HG03175 (cell line): ENCODE data around the gene CCDC172.
"Not testable (repeated sequence)": the region's sequence is repeated elsewhere in the genome, so short reads cannot be mapped to it uniquely, and the experiment has no call there.

Experiments
- ATAC-seq: cut with Tn5 transposase; IDR thresholded peaks from one replicate; pipeline ENCODE4 v1.9.1; 2021; ENCODE audit warnings: mild to moderate bottlenecking, moderate library complexity; ENCODE audit not compliant: unreplicated experiment

CCDC172 gene

GRCh38 chr10:116331815-116332214 lies 7.6 kb downstream of the CCDC172 start:
- ATAC-seq: no peak

DNA sequence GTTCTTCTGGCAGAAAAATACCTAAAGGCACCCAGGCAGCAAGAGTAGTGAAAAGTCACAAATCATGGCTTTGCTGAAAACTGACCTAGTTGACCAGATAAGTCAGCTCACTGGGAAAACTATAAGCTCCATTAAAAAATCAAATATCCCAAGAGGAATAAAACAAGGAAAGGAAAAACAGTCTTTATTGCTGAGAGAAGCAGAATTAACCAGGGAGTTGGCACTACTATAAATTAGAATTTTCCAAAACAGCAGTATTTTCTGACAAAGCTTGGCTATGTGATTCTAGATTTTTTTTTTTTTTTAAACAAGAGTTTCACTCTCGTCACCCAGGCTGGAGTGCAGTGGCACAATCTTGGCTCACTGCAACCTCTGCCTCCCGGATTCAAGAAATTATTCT lies 12.6 kb downstream of the CCDC172 start:
- ATAC-seq: no peak

DNA sequence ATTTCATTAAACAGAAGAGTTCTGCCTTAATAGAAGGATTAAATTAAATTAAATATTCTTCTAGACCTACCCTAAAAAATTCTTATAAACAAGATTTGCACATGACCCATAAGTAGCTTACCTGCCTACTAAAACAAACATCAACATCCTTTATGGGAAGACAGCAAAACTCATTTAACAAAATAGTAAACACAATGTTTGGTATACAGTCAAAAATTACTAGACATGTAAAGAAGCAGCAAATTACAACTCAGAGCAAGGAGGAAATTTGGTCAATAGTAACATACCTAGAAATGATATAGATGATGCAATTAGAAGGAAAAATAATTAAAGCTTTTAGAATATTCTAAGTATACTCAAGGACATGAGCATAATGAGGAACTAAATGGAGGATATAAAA lies 27.9 kb downstream of the CCDC172 start:
- ATAC-seq: no peak

GRCh38 chr10:116353817-116354216 lies 29.6 kb downstream of the CCDC172 start:
- no peak for ATAC-seq

DNA sequence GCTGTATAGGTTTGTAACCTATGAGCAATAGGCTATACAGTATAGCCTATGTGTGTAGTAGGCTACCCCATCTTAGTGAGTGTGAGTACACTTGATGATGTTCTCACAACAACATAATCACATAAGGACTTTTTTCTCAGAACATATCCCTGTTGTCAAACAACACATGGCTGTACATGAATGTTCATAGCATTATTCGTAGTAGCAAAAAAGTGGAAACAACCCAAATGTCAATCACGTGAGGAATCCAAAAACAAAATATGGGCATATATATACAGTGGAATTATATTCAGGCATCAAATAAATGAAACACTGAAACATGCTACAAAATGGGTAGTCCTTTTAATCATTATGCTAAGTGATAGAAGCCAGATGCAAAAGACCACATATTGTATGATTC lies 31.1 kb downstream of the CCDC172 start:
- ATAC-seq: no peak

GRCh38 chr10:116356833-116357232 lies 32.6 kb downstream of the CCDC172 start:
- no peak for ATAC-seq

DNA sequence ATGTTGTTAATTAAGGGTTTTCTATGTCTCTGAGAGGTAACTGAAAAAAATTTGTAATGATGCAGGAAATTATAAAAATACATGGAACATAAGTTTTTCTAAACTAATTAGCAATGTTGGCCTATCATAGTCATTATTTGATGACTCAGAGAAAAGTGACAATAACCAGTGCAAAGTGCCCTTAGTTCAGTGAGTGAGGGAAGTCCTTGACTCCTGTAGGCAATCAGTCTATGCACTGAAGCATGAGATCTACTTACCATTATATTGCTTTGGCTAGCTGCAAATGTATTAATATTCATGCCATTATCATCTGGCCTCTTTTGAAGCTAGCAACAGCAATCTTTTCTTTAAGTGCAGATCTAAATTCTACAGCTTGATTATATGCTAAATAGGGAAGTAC lies 40.6 kb downstream of the CCDC172 start:
- no peak for ATAC-seq

- no peak for ATAC-seq
Measured at GRCh38 chr10:116371737-116372136, 47.5 kb downstream of the CCDC172 start.

- no peak for ATAC-seq
Measured at GRCh38 chr10:116382290-116382689, 58.0 kb downstream of the CCDC172 start.

GRCh38 chr10:116385311-116385710 lies 61.1 kb downstream of the CCDC172 start:
- no peak for ATAC-seq

DNA sequence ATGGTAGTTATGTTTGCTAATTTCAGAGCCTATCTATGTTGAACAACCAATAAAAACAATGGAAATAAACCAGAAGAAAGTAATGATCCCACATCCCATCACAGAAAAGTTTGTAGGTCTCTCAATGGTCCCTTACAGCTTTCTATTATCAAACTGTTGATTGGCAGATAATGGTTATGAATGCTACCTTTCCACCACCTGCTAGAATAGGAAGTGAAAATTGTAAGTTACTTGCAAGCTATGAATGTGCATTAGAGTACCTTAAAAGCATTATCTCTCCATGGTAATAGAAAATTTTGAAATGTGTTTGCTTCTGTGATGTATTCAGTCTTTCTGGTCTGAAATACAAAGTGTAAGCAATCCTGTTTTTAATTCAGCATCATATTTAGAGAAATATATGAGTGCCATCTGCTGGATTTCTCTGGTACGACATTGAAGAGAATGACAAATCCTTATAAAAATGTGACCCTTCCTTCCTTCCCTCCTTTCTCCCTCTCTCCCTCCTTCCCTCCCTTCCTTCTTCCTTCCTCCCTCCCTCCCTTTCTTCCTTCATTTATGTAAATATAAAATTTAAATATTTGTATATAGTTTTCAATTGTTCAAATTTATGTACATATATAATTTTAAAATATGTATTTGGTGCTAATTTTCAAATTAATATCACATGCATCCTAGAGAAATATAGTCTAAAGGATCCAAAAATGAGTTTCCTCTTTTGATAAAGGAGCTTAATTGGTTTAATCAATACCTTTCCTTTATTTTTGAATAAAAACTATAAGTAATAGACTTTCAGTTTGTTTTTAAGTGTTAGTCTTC lies 62.0 kb downstream of the CCDC172 start:
- peak; percentile 60 for ATAC-seq

GRCh38 chr10:116393246-116393831 lies 69.1 kb downstream of the CCDC172 start:
- ATAC-seq: not testable (repeated sequence)

DNA sequence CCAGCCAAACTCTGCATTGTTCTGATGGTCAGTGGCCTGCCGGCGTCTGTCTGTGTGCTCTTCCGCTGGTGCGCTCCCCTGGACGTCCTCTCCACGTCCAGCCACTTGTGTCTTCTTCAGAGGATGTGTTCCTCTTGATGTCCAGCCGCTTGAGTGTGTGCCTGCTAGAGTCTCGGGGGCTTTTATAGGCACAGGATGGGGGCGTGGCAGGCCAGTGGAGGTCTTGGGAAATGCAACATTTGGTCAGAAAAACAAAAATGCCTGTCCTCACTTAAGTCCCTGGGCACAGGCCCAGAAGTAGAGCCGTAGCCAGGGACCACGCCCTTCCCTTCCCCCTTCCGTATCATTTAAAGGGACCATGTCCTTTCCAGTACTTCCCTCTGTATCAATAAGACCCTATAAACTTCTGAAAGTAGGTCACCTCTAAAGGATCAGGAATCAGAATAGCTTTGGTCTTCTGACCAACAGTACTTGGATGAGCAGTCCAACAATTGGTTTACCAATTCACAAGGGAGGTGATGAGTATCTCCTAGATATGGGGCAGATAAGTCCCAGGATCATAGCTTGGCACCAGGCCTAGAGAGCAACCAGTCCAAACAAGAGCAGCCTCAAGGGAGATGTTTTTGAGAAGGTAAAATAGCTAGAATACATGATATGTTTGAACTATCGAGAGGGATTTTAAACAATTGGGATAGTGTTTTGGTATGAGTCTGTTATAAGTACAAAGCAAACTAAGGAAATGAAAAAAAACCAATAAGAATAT lies 71.2 kb downstream of the CCDC172 start:
- ATAC-seq: no peak

DNA sequence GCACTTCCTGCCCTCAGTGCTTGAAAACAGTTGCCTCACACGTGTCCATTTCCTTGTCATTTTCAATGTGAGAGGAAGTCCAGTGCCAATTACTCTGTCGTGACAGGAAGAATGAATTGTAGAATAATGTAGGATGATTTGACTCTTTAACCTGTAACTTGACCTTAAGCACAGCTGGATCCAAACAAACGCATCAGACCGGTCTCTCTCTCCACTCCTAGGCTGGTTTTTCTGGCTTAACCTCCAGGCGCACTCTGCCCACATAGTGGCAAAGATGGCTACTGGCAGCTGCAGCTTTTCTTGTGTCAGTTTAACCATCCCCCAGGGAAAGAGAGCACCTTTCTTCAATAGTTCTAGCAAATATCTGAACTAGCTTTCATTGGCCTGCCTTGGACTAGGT lies 74.0 kb downstream of the CCDC172 start:
- ATAC-seq: no peak

DNA sequence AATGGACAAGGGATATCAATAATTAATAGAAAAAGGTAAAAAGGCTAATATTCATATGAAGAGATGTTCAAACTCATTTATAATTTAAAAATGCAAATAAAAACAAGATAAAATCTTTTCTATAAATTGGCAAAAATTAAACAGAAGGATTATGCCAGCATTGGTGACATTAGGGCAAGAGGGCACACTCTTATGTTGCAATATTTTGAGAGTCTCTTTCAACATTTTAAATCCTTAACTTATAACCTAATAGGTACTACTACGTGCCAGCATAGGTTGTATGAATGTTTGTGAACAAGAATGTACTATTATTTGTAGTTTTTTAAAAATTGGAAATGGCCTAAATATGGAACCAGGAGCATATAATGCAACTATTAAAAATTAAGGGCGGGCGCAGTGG lies 78.6 kb downstream of the CCDC172 start:
- no peak for ATAC-seq

GRCh38 chr10:116403740-116404250 lies 79.5 kb downstream of the CCDC172 start:
- ATAC-seq: no peak

- peak; percentile 69 for ATAC-seq
Measured at GRCh38 chr10:116408719-116409118, 84.5 kb downstream of the CCDC172 start.

DNA sequence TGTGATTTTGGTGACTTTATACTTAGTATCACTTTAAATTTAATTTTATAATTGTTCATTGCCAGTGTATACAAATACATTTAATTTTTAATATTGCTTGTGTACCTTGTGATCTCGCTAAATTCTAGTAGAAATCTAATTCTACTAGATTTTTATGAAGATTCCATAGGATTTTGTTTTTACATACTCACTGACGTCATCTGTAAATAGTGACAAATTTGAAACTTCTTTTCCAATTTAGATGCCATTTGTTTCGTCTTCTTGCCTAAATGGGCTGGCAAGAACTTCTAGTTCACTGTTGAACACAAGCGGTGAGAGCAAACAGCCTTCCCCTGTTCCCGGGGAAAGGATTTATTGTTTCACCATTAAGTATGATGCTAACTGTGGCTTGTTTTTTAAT lies 86.1 kb downstream of the CCDC172 start:
- no peak for ATAC-seq

- ATAC-seq: no peak
Measured at GRCh38 chr10:116417821-116418220, 93.6 kb downstream of the CCDC172 start.

GRCh38 chr10:116418389-116418788 lies 94.1 kb downstream of the CCDC172 start:
- ATAC-seq: no peak

DNA sequence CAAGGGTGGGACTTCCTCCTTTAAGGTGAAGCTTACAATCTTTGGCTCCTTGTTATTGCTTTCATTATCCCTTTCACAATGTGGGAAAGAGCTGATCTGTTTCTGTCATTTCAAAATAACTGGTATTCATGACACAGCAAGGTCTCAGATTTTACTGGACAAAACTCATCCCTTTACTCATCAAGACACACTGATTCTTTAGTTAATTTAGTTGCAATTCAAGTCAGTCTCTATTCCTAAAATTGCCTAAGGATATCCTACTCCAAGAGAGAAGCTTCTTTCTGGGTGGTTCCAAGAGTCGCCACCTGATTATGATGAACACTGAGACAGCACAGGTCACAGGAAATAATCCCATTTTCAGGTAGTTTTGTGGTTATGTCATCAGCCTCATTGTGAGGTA lies 97.6 kb downstream of the CCDC172 start:
- no peak for ATAC-seq

GRCh38 chr10:116427671-116428070 lies 103.4 kb downstream of the CCDC172 start, which contains the start of gene PNLIPRP3:
Gene PNLIPRP3 (plus strand): TSS chr10:116427847. CDS start chr10:116428013, 166 bp downstream.
- no peak for ATAC-seq
